NOMO-1 treated with dmso at 0.1 percent for 144 hours (cell line): Measurements from ENCODE around the gene LASP1NB.
"Not testable (repeated sequence)": the region's sequence is repeated elsewhere in the genome, so short reads cannot be mapped to it uniquely, and the experiment has no call there.

Source experiments
- DNase-seq: peaks from one replicate; lab custom pipeline; 2025; ENCODE audit not compliant: unreplicated experiment; lab: John Stamatoyannopoulos, UW

The LASP1NB gene

GRCh38 chr17:38896346-38896954 lies 29.0 kb upstream of the LASP1NB start:
- no peak for DNase-seq

GRCh38 chr17:38897176-38897575 lies 28.2 kb upstream of the LASP1NB start:
- DNase-seq: no peak

GRCh38 chr17:38897671-38898290 lies 27.6 kb upstream of the LASP1NB start:
- no peak for DNase-seq

- DNase-seq: no peak
Measured at GRCh38 chr17:38898291-38898679, 27.1 kb upstream of the LASP1NB start.

DNA sequence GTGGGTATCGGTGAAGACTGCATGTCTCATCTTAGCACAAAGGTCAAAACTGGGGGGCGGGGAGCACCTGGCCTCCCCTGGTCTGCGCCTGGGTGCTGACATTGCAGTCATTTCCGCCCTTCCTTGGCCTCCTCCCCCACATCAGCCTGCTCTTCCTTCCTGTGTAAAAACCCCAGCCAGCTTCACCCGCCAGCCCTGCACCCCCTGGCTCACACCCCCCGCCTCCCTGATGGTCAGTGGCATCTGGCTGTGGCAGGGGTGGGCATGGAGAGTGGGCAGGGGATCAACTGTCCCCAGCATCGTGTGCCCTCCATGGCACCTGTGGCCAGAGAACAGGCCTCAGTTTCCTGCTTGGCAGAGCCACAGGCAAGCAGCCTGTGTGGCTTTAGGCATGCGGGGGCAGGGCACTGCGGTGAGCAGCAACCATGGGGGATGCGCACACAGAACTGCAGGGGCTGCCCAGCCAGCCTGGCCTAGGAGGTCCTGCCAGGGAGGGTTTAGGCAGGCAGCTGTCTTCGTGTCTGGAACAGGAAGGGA lies 26.5 kb upstream of the LASP1NB start:
- peak; percentile 30 for DNase-seq

- DNase-seq: no peak
Measured at GRCh38 chr17:38899421-38899820, 26.0 kb upstream of the LASP1NB start.

DNA sequence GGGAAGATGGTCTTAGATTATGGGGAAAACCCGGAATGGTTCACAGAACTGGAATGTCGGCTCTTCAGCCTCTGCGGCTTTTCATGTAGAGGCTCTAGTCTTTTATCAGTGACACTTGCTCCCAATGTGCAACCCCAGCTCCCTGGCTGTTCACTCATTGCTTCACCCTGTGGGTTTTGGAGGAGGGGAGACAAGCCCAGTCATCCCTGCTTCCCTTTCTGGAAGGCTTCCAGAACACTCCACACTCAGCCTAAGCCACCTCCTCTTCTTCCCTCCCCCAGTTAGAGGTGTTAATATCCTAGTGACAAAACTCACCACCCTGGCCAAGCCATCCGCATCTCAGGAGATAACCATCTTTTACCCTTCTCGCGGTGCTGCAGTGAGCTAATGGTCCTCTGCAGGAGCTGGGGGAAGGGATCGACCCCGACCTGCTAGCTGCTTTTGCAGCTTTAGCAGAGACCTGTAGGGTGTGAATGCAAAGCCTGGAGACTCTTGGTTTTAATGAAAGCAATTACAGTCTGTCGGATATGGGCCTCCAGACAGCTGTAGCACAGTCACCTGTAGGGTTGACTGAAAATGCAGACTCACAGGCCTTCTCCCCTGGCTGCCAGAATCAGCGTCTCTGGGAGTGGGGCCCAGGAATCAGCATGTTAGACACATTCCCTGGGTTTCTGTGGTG lies 24.3 kb upstream of the LASP1NB start:
- DNase-seq: peak; percentile 67

DNA sequence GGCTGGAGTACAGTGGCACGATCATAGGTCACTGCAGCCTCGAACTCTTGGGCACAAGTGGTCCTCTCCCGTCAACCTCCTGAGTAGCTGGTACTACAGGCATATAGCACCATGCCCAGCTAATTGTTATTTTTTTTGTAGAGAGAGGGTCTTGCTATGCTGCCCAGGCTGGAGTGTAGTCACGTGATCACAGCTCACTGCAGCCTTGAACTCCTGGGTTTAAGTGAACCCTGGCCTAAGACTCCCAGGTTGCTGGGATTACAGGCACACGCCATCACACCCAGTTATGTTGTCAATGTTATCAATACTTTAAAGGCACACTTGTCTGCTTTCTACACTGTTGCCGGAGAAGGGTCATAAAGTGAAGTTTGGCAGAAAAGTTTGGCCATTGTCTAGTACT lies 22.0 kb upstream of the LASP1NB start:
- DNase-seq: no peak

DNA sequence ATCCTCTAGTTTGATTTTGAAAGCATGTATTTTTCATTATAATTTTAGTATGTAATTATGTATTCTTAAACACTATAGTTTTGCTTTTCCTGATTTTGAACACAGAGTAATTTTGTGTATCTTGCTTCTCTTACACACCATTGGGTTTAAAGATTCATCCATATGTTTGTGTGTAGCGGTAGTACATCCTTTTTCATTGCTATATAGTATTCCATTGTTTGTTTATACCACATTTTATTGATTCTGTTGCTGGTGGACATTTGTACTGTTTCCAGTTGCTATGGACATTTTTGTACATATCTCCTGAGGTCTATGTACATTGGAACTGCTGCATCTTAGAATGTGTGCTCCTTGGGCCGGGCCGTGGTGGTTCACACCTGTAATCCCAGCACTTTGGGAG lies 20.5 kb upstream of the LASP1NB start:
- no peak for DNase-seq

DNA sequence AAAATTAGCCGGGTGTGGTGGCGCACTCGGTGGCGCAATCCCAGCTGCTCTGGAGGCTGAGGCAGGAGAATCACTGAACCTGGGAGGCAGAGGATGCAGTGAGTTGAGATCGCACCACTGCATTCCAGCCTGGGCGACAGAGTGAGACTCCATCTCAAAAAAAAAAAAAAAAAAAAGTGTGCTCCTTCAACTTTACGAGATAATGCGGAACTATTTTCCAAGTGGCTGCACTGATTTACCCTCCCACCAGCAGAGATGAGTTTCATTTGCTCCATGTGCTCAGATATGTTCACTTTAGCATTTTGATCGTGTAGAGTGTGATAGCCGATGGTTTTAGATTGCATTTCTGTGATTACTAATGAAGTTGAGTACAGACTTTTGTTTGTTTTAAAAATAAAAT lies 20.0 kb upstream of the LASP1NB start:
- DNase-seq: no peak

GRCh38 chr17:38906460-38907228 lies 18.8 kb upstream of the LASP1NB start:
- DNase-seq: no peak

DNA sequence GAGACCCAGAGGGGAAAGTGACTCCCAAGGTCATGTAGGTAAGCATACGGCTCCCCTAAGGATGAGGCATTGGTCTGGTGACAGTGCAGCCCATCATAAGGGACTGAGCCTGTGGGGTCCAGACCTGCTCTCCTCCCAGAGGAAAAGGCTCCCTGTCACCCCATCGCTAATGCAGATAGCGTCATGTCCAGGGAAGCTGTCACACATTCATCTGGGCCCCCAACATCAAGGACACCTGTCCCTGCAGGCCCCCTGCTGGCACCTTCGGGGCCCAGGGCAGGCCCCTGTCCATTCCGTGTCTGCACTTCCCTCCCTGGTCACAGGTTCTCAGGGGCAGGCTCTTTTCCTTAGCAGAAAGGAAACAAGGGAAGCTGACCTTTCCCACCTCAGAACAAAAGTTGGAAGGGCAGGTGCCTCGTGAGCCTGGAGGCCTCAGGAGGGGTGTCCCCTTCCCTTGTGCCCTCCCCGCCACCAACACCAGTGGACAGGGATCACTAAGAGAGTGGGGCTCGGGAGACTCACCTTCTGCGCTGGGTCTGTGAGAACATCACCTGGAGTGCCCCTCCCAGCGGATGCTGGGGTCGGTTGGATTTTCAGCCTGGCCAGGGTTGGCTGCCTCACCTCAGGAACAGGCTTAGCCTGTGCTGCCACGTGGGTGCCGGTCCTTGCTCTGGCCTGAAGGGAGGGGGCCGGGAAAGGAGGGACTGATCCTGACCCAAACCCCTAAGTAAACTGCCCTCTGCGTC lies 17.3 kb upstream of the LASP1NB start:
- no peak for DNase-seq

GRCh38 chr17:38908676-38909181 lies 16.7 kb upstream of the LASP1NB start:
- DNase-seq: no peak

- DNase-seq: no peak
Measured at GRCh38 chr17:38910325-38910724, 15.1 kb upstream of the LASP1NB start.

- no peak for DNase-seq
Measured at GRCh38 chr17:38911081-38911730, 14.2 kb upstream of the LASP1NB start.

- DNase-seq: not testable (repeated sequence)
Measured at GRCh38 chr17:38911731-38912081, 13.7 kb upstream of the LASP1NB start.

GRCh38 chr17:38912221-38912813 lies 13.1 kb upstream of the LASP1NB start:
- DNase-seq: no peak

DNA sequence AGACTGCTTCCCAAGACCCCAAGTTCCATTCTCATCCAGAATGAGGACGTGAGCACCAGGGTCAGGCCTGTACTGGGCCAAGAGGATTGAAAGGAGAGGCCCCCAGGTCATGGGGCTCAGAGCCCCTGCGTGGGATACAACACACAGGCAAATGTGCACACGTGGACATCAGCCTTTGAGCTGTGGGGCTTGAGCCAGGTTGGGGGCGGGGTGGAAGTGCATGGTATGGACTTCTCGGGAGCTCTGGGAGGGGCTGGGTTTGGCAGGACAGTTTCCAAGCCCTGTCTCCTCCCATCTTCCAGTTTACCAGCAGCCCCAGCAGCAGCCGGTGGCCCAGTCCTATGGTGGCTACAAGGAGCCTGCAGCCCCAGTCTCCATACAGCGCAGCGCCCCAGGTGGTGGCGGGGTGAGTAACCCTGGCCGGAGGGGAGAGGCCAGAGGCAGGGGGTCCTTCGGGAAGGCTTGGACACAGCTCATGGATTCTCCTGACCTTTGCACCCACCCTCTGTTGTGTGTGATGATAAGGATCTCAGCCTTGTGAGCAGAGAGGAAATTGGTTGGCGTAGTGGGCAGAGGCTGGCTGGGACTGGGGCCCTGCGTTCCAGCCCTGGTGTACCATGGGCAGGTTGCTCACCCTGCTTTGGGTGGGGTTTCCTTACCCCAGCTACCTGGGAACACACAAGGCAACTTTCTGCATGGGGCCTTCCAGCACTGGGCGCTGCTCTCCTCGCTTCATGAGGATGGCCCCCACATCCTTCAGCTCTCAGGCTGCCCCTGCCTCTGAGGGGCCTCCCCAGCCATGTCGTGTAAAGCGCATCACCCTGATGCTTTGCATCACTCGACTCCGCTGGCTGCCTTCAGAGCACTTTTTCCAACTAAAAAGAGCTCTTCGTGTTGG lies 10.4 kb upstream of the LASP1NB start:
- DNase-seq: no peak

GRCh38 chr17:38915639-38915995 lies 9.8 kb upstream of the LASP1NB start:
- no peak for DNase-seq
